Neuronal stem cell (in vitro differentiated cells): Measurements from ENCODE around the gene TUBE1.

Experiments used
- DNase-seq: peaks from one replicate; pipeline ENCODE4 v3.0.0-alpha.2; 2013; ENCODE audit warnings: low spot score
- H2AFZ ChIP-seq: one replicate; pipeline ENCODE4 v1.6.1; 2013; ENCODE audit warnings: mild to moderate bottlenecking, low read length, inconsistent platforms
- H2AK5ac ChIP-seq: 2 replicates; pipeline ENCODE4 v1.6.1; 2013; ENCODE audit warnings: low read depth, mild to moderate bottlenecking, inconsistent platforms, low read length, moderate library complexity, mixed read lengths
- H2BK120ac ChIP-seq: 2 replicates; pipeline ENCODE4 v1.6.1; 2013; ENCODE audit warnings: low read depth, mild to moderate bottlenecking, inconsistent platforms, low read length, moderate library complexity, mixed read lengths
- H2BK12ac ChIP-seq: one replicate; pipeline ENCODE4 v1.6.1; 2013; ENCODE audit warnings: low read length, inconsistent platforms
- H2BK15ac ChIP-seq: 2 replicates; pipeline ENCODE4 v1.6.1; 2013; ENCODE audit warnings: mild to moderate bottlenecking, low read length, inconsistent platforms, mixed read lengths
- H2BK5ac ChIP-seq: one replicate; pipeline ENCODE4 v1.6.1; 2013; ENCODE audit warnings: inconsistent platforms, mild to moderate bottlenecking, low read length, moderate library complexity
- H3K14ac ChIP-seq: one replicate; pipeline ENCODE4 v1.6.1; 2013; ENCODE audit warnings: low read length, inconsistent platforms
- H3K18ac ChIP-seq: 2 replicates; pipeline ENCODE4 v1.6.1; 2013; ENCODE audit warnings: low read length, inconsistent platforms
- H3K23ac ChIP-seq: 2 replicates; pipeline ENCODE4 v1.6.1; 2013; ENCODE audit warnings: low read depth, mild to moderate bottlenecking, mixed read lengths, low read length, inconsistent platforms; ENCODE audit not compliant: poor library complexity
- H3K27ac ChIP-seq: replicated peaks from 3 replicates; pipeline ENCODE4 v1.5.1; 2013; ENCODE audit warnings: low read length, inconsistent platforms
- H3K27me3 ChIP-seq, 3 experiments: 2 replicates each; pipeline ENCODE4 v1.6.1; 2013; ENCODE audit warnings: low read length in 3 of 3, mild to moderate bottlenecking in 2 of 3, inconsistent platforms in 1 of 3, low read depth in 1 of 3, mixed read lengths in 1 of 3, moderate library complexity in 1 of 3; ENCODE audit not compliant: control insufficient read depth in 3 of 3, insufficient read depth in 3 of 3
- H3K36me3 ChIP-seq, 2 donors: replicated peaks in 1 of 2; 2 replicates each; pipeline ENCODE4 v1.6.1; 2013; ENCODE audit warnings: low read length in 2 of 2; ENCODE audit not compliant: control insufficient read depth in 2 of 2, insufficient read depth in 2 of 2
- H3K4ac ChIP-seq: 2 replicates; pipeline ENCODE4 v1.6.1; 2013; ENCODE audit warnings: inconsistent platforms, mild to moderate bottlenecking, low read length, moderate library complexity
- H3K4me1 ChIP-seq, 2 donors: 1 replicate in 1 of 2; 2 replicates in 1 of 2; pipeline ENCODE4 v1.6.1; 2013; ENCODE audit warnings: low read length in 2 of 2, low read depth in 1 of 2; ENCODE audit not compliant: control insufficient read depth in 2 of 2, insufficient read depth in 1 of 2
- H3K4me2 ChIP-seq: one replicate; pipeline ENCODE4 v1.6.1; 2013; ENCODE audit warnings: mild to moderate bottlenecking, low read length, inconsistent platforms; ENCODE audit not compliant: insufficient read depth, poor library complexity, severe bottlenecking
- H3K4me3 ChIP-seq, 2 donors: 2 replicates each; pipeline ENCODE4 v1.5.1; 2013; ENCODE audit warnings: low read length in 2 of 2, mild to moderate bottlenecking in 2 of 2, inconsistent platforms in 1 of 2, moderate library complexity in 1 of 2
- H3K79me1 ChIP-seq: one replicate; pipeline ENCODE4 v1.6.1; 2013; ENCODE audit warnings: low read depth, mild to moderate bottlenecking, inconsistent platforms, low read length, moderate library complexity
- H3K9ac ChIP-seq: one replicate; pipeline ENCODE4 v1.6.1; 2013; ENCODE audit warnings: mild to moderate bottlenecking, low read depth, low read length, inconsistent platforms; ENCODE audit not compliant: poor library complexity
- H3K9me3 ChIP-seq, 2 donors: replicated peaks in 1 of 2; 2 replicates each; pipeline versions ENCODE3 to v1.6.1; 2013; ENCODE audit warnings: low read length in 2 of 2, mild to moderate bottlenecking in 2 of 2, inconsistent platforms in 1 of 2, low read depth in 1 of 2, mixed read lengths in 1 of 2, moderate library complexity in 1 of 2; ENCODE audit not compliant: control insufficient read depth in 2 of 2, insufficient read depth in 1 of 2
- H4K8ac ChIP-seq: one replicate; pipeline ENCODE4 v1.6.1; 2013; ENCODE audit warnings: low read depth, mild to moderate bottlenecking, inconsistent platforms, low read length, moderate library complexity
- H4K91ac ChIP-seq: one replicate; pipeline ENCODE4 v1.6.1; 2013; ENCODE audit warnings: low read length, low read depth, mild to moderate bottlenecking, inconsistent platforms; ENCODE audit not compliant: poor library complexity
- WGBS, 2 donors: extraction: QIAGEN DNeasy Blood & Tissue Kit; methylation state at CpG; one replicate each; pipeline ENCODE4 v1.1.7; 2013; ENCODE audit warnings: missing lambda C conversion rate in 2 of 2, mixed read lengths in 1 of 2; ENCODE audit not compliant: insufficient read length in 2 of 2, insufficient replicate concordance in 1 of 2; ENCODE audit errors: extremely low coverage in 2 of 2; 5-methylcytosine and 5-hydroxymethylcytosine counted together

The TUBE1 gene

GRCh38 chr6:112116221-112116620, 28.9 kb upstream of the TUBE1 start:
- H2BK15ac ChIP-seq = no peak overlapping the region
- H3K4ac ChIP-seq = no peak overlapping the region
- H3K14ac ChIP-seq = no peak overlapping the region
- H2BK5ac ChIP-seq = no peak overlapping the region
- H3K18ac ChIP-seq = no peak overlapping the region
- no peak overlapping the region for H3K27ac ChIP-seq
- WGBS, 2 donors = no CpG with 5 or more reads among the region's 1 CpG
- peak overlapping the region; percentile 45 for H2AFZ ChIP-seq
- no peak overlapping the region for H3K4me2 ChIP-seq
- no peak overlapping the region for H4K8ac ChIP-seq
- no peak overlapping the region for H2BK12ac ChIP-seq
- H3K4me3 ChIP-seq = no peak overlapping the region
- no peak overlapping the region for H2AK5ac ChIP-seq
- no peaks in the 10 kb centered on the region for H3K27me3 ChIP-seq
- no peak overlapping the region for H4K91ac ChIP-seq
- no peaks in the 10 kb centered on the region for H3K36me3 ChIP-seq
- H3K4me1 ChIP-seq = peaks cover 0 to 3% of the 10 kb centered on the region in 2 donors
- H3K9ac ChIP-seq = no peak overlapping the region
- no peaks in the 10 kb centered on the region for H3K79me1 ChIP-seq
- H3K23ac ChIP-seq = no peak overlapping the region
- DNase-seq = no peak
- H2BK120ac ChIP-seq = no peak overlapping the region
- H3K9me3 ChIP-seq = no peaks in the 10 kb centered on the region

- Histone ChIP-seq H3K18ac (no peak overlapping the region), H3K9ac (no peak overlapping the region), H2BK12ac (no peak overlapping the region), H4K8ac (no peak overlapping the region), H3K4me3 (no peak overlapping the region), H3K23ac (no peak overlapping the region), H2BK5ac (no peak overlapping the region), H3K36me3 (no peaks in the 10 kb centered on the region), H3K4ac (no peak overlapping the region), H3K4me1 (peaks cover 3 to 4% of the 10 kb centered on the region in 2 donors), H3K79me1 (no peaks in the 10 kb centered on the region), H3K14ac (no peak overlapping the region), H4K91ac (no peak overlapping the region), H3K27me3 (no peaks in the 10 kb centered on the region), H3K4me2 (no peak overlapping the region), H2AFZ (no peak overlapping the region), H2BK120ac (no peak overlapping the region), H3K9me3 (no peaks in the 10 kb centered on the region), H3K27ac (no peak overlapping the region), H2BK15ac (no peak overlapping the region), H2AK5ac (no peak overlapping the region)
- WGBS, 2 donors = no CpG with 5 or more reads among the region's 3 CpGs
- no peak for DNase-seq
Measured at GRCh38 chr6:112114577-112115223, 27.4 kb upstream of the TUBE1 start.

GRCh38 chr6:112113918-112114317, 26.6 kb upstream of the TUBE1 start:
- Histone ChIP-seq H3K4me3 (no peak overlapping the region), H2BK12ac (no peak overlapping the region), H3K4ac (no peak overlapping the region), H4K91ac (no peak overlapping the region), H2AFZ (no peak overlapping the region), H2BK5ac (no peak overlapping the region), H3K4me2 (no peak overlapping the region), H3K79me1 (no peaks in the 10 kb centered on the region), H2BK120ac (no peak overlapping the region), H3K9me3 (no peaks in the 10 kb centered on the region), H3K27me3 (no peaks in the 10 kb centered on the region), H3K9ac (no peak overlapping the region), H2AK5ac (no peak overlapping the region), H3K14ac (no peak overlapping the region), H4K8ac (no peak overlapping the region), H3K4me1 (peaks cover 3 to 7% of the 10 kb centered on the region in 2 donors), H3K23ac (no peak overlapping the region), H3K18ac (no peak overlapping the region), H3K36me3 (no peaks in the 10 kb centered on the region), H3K27ac (no peak overlapping the region), H2BK15ac (no peak overlapping the region)
- DNase-seq = no peak

GRCh38 chr6:112113431-112113830, 26.1 kb upstream of the TUBE1 start:
- Histone ChIP-seq H3K23ac (no peak overlapping the region), H3K9me3 (no peaks in the 10 kb centered on the region), H3K36me3 (no peaks in the 10 kb centered on the region), H3K4ac (no peak overlapping the region), H2BK120ac (no peak overlapping the region), H3K27me3 (no peaks in the 10 kb centered on the region), H2AK5ac (no peak overlapping the region), H3K79me1 (no peaks in the 10 kb centered on the region), H3K27ac (no peak overlapping the region), H3K4me1 (peaks cover 3 to 7% of the 10 kb centered on the region in 2 donors), H2AFZ (no peak overlapping the region), H2BK15ac (no peak overlapping the region), H3K14ac (no peak overlapping the region), H3K4me2 (no peak overlapping the region), H3K9ac (no peak overlapping the region), H4K8ac (no peak overlapping the region), H2BK5ac (no peak overlapping the region), H3K4me3 (no peak overlapping the region), H2BK12ac (no peak overlapping the region), H4K91ac (no peak overlapping the region), H3K18ac (no peak overlapping the region)
- no peak for DNase-seq
- no CpG with 5 or more reads among the region's 3 CpGs for WGBS, 2 donors
